Rectal smooth muscle tissue (tissue), 1 donor: ENCODE measurements around the gene FSTL4.

Source experiments
- H3K27ac ChIP-seq: one replicate; pipeline ENCODE4 v1.7.0; 2013; ENCODE audit warnings: low read depth, low read length, inconsistent platforms
- H3K27me3 ChIP-seq: one replicate; pipeline ENCODE4 v1.7.0; 2013; ENCODE audit warnings: low read length; ENCODE audit not compliant: control insufficient read depth, insufficient read depth
- H3K36me3 ChIP-seq: one replicate; pipeline ENCODE4 v1.7.0; 2013; ENCODE audit warnings: low read length; ENCODE audit not compliant: control insufficient read depth, insufficient read depth
- H3K4me1 ChIP-seq: one replicate; pipeline ENCODE4 v1.7.0; 2013; ENCODE audit warnings: low read length; ENCODE audit not compliant: control insufficient read depth, insufficient read depth
- H3K4me3 ChIP-seq: one replicate; pipeline ENCODE4 v1.7.0; 2013; ENCODE audit warnings: low read length
- H3K9ac ChIP-seq: one replicate; pipeline ENCODE4 v1.7.0; 2013; ENCODE audit warnings: low read length

Gene FSTL4

DNA sequence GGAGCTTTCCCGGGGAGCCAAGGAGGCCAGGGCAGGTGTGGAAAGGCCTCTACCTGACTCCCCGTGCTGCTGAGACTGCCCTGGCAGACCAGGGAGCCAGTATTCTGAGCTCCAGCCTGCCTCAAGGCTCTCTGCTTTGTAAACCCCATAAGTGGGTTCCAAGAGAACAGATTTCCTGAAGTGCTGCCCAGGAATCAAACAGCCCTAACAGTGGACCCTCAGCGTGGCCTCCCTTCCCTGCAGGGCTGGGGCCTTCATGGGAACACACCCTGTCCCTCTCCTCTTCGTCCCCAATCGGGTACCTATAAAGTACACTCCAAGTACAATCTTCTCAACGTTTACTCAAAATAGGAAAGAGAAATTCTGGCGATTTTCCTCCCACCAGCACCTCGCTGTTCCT lies 252.5 kb downstream of the FSTL4 start:
- Histone ChIP-seq H3K4me1 (no peaks in the 10 kb centered on the region), H3K36me3 (no peaks in the 10 kb centered on the region), H3K4me3 (no peak overlapping the region), H3K27me3 (no peaks in the 10 kb centered on the region), H3K27ac (no peak overlapping the region), H3K9ac (no peak overlapping the region)

GRCh38 chr5:133358271-133358670 lies 254.1 kb downstream of the FSTL4 start:
- no peaks in the 10 kb centered on the region for H3K27me3 ChIP-seq
- H3K9ac ChIP-seq, result no peak overlapping the region
- H3K27ac ChIP-seq, result no peak overlapping the region
- H3K36me3 ChIP-seq, result no peaks in the 10 kb centered on the region
- no peaks in the 10 kb centered on the region for H3K4me1 ChIP-seq
- no peak overlapping the region for H3K4me3 ChIP-seq

- H3K27me3 ChIP-seq, result no peaks in the 10 kb centered on the region
- no peak overlapping the region for H3K9ac ChIP-seq
- H3K4me3 ChIP-seq, result no peak overlapping the region
- no peak overlapping the region for H3K27ac ChIP-seq
- no peaks in the 10 kb centered on the region for H3K4me1 ChIP-seq
- H3K36me3 ChIP-seq, result no peaks in the 10 kb centered on the region
Observed at GRCh38 chr5:133357758-133358157, 254.6 kb downstream of the FSTL4 start.

DNA sequence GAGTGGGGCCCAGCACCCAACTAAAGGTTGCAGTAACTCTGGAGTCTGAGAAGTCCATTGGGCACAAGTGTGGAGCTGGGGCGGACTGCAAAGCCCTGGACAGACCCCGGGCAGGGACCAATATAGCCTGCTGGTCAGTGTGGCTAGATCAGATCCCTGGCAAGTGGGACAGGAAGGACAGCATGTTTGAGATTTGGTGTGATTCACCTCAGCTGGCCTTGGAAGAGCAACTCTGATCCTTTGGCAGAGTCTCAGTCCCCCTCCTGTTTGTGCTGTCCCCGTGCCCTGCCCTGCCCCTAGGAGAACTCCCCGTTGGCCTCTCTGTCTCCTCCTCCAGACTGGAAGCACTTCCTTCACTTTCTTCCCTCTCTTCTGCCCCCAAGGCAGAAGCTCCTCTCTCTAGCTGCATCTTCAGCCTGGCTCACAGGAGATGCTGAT lies 255.3 kb downstream of the FSTL4 start:
- Histone ChIP-seq H3K27ac (no peak overlapping the region), H3K9ac (no peak overlapping the region), H3K36me3 (no peaks in the 10 kb centered on the region), H3K4me1 (no peaks in the 10 kb centered on the region), H3K4me3 (no peak overlapping the region), H3K27me3 (no peaks in the 10 kb centered on the region)

GRCh38 chr5:133356396-133356983 lies 255.9 kb downstream of the FSTL4 start:
- H3K27ac ChIP-seq, result no peak overlapping the region
- H3K9ac ChIP-seq, result no peak overlapping the region
- no peaks in the 10 kb centered on the region for H3K36me3 ChIP-seq
- no peak overlapping the region for H3K4me3 ChIP-seq
- H3K4me1 ChIP-seq, result no peaks in the 10 kb centered on the region
- no peaks in the 10 kb centered on the region for H3K27me3 ChIP-seq

GRCh38 chr5:133354323-133355185 lies 257.8 kb downstream of the FSTL4 start:
- Histone ChIP-seq H3K27me3 (no peaks in the 10 kb centered on the region), H3K36me3 (no peaks in the 10 kb centered on the region), H3K9ac (no peak overlapping the region), H3K27ac (no peak overlapping the region), H3K4me1 (no peaks in the 10 kb centered on the region), H3K4me3 (no peak overlapping the region)

GRCh38 chr5:133353741-133354140 lies 258.6 kb downstream of the FSTL4 start:
- H3K4me3 ChIP-seq, result no peak overlapping the region
- H3K9ac ChIP-seq, result no peak overlapping the region
- no peaks in the 10 kb centered on the region for H3K27me3 ChIP-seq
- H3K27ac ChIP-seq, result no peak overlapping the region
- no peaks in the 10 kb centered on the region for H3K36me3 ChIP-seq
- H3K4me1 ChIP-seq, result no peaks in the 10 kb centered on the region

GRCh38 chr5:133348406-133348805 lies 263.9 kb downstream of the FSTL4 start:
- Histone ChIP-seq H3K4me1 (no peaks in the 10 kb centered on the region), H3K9ac (no peak overlapping the region), H3K36me3 (no peaks in the 10 kb centered on the region), H3K4me3 (no peak overlapping the region), H3K27ac (no peak overlapping the region), H3K27me3 (no peaks in the 10 kb centered on the region)

- Histone ChIP-seq H3K27ac (no peak overlapping the region), H3K9ac (no peak overlapping the region), H3K4me1 (no peaks in the 10 kb centered on the region), H3K27me3 (no peaks in the 10 kb centered on the region), H3K4me3 (no peak overlapping the region), H3K36me3 (no peaks in the 10 kb centered on the region)
Observed at GRCh38 chr5:133347039-133347438, 265.3 kb downstream of the FSTL4 start.

DNA sequence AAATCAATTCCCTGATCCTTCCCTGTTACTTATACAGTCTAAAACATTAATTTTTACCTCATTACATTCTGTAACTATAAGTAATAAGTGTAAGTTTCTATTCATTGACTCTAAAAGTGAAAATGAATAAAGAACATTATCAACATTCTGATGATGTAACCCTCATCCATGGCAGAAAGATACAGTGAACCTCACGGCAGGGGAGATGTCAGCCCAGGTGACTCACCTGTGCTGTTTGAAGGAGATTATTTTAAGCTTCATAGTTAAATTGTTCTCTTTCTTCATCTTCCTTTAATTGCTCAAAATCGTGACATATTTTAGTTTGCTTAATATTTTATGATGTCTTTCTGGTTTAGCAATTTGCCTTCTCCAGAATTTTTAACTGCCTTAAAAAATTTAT lies 268.1 kb downstream of the FSTL4 start:
- no peak overlapping the region for H3K4me3 ChIP-seq
- H3K27ac ChIP-seq, result no peak overlapping the region
- H3K9ac ChIP-seq, result no peak overlapping the region
- H3K4me1 ChIP-seq, result no peaks in the 10 kb centered on the region
- no peaks in the 10 kb centered on the region for H3K36me3 ChIP-seq
- no peaks in the 10 kb centered on the region for H3K27me3 ChIP-seq

DNA sequence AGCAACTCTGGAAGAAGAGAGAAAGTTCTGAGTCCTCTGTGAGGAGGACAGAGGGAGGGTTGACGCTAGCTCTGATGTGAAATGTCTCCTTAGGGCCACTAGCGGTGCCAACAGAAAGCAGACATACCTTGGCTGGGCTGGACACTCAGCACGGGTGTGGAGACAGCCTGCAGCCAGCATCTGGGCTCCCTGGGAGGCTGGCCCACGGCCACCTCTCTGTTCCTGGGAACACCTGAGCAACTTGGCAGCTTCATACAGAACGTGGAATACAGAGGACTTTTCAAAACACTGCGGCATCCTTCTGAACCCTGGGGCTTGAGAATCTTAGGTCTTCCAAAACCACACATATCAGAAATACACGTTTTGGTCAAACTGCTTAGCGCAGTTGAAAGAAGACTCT lies 269.1 kb downstream of the FSTL4 start:
- no peaks in the 10 kb centered on the region for H3K4me1 ChIP-seq
- H3K27me3 ChIP-seq, result no peaks in the 10 kb centered on the region
- no peak overlapping the region for H3K4me3 ChIP-seq
- no peaks in the 10 kb centered on the region for H3K36me3 ChIP-seq
- no peak overlapping the region for H3K9ac ChIP-seq
- H3K27ac ChIP-seq, result no peak overlapping the region

DNA sequence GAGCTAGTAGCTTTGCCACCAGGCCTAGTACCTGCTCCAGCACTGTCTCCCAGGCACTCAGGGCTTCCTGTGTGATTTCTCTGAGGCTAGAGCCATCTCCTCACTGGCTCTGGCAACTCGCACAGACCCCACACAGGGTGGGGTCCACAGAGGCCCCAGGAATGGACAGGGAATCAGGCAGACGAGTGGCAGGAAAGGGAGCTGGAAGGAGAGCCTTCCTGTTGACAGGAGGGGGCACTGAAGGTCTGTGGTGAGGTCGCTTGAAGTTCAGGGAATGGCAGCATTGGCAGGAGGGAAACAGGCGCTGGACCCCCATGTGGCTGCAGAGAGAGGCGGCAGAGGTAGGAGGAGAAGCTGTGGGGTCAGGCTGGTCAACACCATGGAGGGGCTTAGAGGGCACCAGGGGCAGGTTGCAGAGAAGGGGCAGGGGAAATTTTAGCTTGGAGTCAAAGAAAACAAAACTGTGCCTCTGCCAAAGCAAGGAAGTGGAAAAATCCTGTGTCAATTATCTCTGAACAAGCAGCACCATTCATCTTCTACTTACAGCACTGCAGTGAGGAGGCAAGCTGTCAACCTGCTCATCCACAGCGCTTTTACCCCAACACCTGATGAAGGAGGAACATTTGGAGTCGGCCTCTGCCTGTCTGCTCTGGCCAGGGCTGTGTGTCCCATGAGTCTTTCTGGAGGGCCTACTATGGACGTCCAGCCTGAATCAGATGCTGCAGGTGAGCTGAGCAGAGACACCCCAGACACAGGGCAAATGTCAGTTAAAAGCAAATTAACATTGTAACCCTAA lies 270.2 kb downstream of the FSTL4 start:
- Histone ChIP-seq H3K36me3 (no peaks in the 10 kb centered on the region), H3K9ac (no peak overlapping the region), H3K27me3 (no peaks in the 10 kb centered on the region), H3K4me3 (no peak overlapping the region), H3K27ac (no peak overlapping the region), H3K4me1 (no peaks in the 10 kb centered on the region)
